ENCODE results near the gene POLR1A. TPM values are rescaled to one million over a fixed set of nuclear protein-coding genes. Genes with fewer than 3 reads are reported as not detected.

POLR1A gene
- total RNA-seq, 2 donors from 2014 or later = 37.9 to 45.5 TPM

DNA sequence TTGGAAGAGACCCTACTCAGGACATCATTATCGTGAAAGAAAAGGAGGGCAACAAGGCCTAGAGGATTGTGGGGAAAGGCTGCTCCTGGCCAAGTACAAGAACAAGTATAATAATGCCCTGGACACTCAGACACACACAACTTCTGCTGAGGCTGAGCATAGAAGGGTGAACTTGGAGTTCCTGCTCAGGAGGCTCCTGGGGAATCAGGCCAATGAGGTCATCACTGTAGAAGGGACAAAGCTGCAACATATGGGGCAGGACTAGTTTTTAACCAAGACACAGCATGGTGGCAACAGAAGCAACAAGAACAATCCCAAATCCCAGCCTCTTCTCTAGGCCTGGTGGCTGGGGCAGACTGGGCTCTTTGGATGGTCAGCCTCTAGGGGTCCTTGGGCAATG lies 102.6 kb downstream of the POLR1A start:
- Histone ChIP-seq H3K9ac (ENCODE audit: extremely low read depth, low read length, poor library complexity, severe bottlenecking) (no peak overlapping the region), H3K27ac (ENCODE audit: low read depth, low read length) (no peak overlapping the region), H3K27me3 (ENCODE audit: control insufficient read depth, insufficient read depth, low read length, poor library complexity, severe bottlenecking) (no peaks in the 10 kb centered on the region), H3K36me3 (ENCODE audit: control insufficient read depth, insufficient read depth, low read length) (no peaks in the 10 kb centered on the region), H3K4me1 (ENCODE audit: control insufficient read depth, insufficient read depth, low read length) (peaks cover 25% of the 10 kb centered on the region), H3K9me3 (ENCODE audit: control insufficient read depth, low read length) (peaks cover 28% of the 10 kb centered on the region), H3K4me3 (ENCODE audit: low read length) (no peak overlapping the region)
- TF ChIP-seq, protein P1, sequence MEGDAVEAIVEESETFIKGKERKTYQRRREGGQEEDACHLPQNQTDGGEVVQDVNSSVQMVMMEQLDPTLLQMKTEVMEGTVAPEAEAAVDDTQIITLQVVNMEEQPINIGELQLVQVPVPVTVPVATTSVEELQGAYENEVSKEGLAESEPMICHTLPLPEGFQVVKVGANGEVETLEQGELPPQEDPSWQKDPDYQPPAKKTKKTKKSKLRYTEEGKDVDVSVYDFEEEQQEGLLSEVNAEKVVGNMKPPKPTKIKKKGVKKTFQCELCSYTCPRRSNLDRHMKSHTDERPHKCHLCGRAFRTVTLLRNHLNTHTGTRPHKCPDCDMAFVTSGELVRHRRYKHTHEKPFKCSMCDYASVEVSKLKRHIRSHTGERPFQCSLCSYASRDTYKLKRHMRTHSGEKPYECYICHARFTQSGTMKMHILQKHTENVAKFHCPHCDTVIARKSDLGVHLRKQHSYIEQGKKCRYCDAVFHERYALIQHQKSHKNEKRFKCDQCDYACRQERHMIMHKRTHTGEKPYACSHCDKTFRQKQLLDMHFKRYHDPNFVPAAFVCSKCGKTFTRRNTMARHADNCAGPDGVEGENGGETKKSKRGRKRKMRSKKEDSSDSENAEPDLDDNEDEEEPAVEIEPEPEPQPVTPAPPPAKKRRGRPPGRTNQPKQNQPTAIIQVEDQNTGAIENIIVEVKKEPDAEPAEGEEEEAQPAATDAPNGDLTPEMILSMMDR (conservative IDR thresholded peaks at IDR 0.05) = no peak
- Mint-ChIP-seq H3K36me3 (ENCODE audit: low read depth) (no peaks in the 10 kb centered on the region), H3K9me3 (peaks cover 35% of the 10 kb centered on the region), H3K4me1 (peaks cover 28% of the 10 kb centered on the region), H3K27ac (no peak overlapping the region), H3K4me3 (no peak overlapping the region), H3K27me3 (ENCODE audit: insufficient read depth) (no peaks in the 10 kb centered on the region)
- 80 to 90% methylated on average over 1 of the region's 1 CpG for WGBS, 2 experiments (ENCODE audit: insufficient coverage in 1 of 2, insufficient read length in 1 of 2)
- DNase-seq = no peak

DNA sequence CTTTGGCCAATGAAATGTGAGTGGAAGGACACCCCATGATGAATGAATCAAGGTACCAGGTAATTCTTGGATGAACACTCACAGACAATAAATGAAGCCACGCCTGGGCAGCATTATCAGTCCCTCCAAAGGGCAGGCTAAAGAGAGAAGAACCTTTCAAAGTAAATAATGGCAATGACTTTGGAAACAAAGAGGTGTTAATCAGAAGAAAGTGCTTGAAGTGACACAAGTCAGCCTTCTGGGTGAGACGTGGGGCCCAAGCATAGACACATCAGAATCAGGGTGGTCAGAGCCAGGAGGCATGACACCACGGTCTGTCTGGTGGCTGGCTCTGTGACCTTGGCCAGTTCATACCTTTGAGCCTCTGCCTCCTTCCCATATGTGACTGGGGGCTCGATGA lies 103.3 kb downstream of the POLR1A start:
- no peak overlapping the region for H3K27ac Mint-ChIP-seq
- peaks cover 28% of the 10 kb centered on the region for H3K9me3 Mint-ChIP-seq

DNA sequence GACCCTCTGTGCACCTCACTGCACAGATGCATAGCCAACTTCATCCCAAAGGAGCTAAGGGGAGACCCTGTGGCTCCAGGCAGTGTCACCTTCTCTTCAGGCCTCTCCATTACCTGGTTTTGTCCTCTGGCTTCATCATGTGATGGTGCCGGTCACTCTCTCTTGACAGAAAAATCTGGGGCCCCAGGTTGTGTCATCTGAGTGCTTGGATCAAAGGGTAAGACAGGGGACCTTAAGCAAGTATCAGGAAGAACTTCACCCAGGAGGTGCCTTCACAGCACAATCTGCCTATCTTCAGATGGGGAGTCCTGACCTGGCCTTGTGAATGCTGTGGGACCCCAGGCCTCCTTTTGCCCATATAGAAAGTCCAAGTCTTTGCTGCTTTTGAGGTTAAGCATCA lies 104.4 kb downstream of the POLR1A start:
- no peak overlapping the region for H3K4me3 Mint-ChIP-seq
- Histone ChIP-seq H3K9me3 (ENCODE audit: control insufficient read depth, low read length) (peaks cover 18% of the 10 kb centered on the region), H3K27ac (ENCODE audit: low read depth, low read length) (no peak overlapping the region), H3K36me3 (ENCODE audit: control insufficient read depth, insufficient read depth, low read length) (no peaks in the 10 kb centered on the region), H3K4me3 (ENCODE audit: low read length) (no peak overlapping the region), H3K27me3 (ENCODE audit: control insufficient read depth, insufficient read depth, low read length, poor library complexity, severe bottlenecking) (no peaks in the 10 kb centered on the region), H3K9ac (ENCODE audit: extremely low read depth, low read length, poor library complexity, severe bottlenecking) (no peak overlapping the region), H3K4me1 (ENCODE audit: control insufficient read depth, insufficient read depth, low read length) (peaks cover 28% of the 10 kb centered on the region)
- H3K9me3 Mint-ChIP-seq = peaks cover 21% of the 10 kb centered on the region
- TF ChIP-seq, protein P1 (conservative IDR thresholded peaks at IDR 0.05) = no peak
- H3K27ac Mint-ChIP-seq = no peak overlapping the region
- peaks cover 44% of the 10 kb centered on the region for H3K4me1 Mint-ChIP-seq
- WGBS, 2 experiments (ENCODE audit: insufficient coverage in 1 of 2, insufficient read length in 1 of 2) = 93% methylated on average over 1 of the region's 1 CpG; no CpG with 5 or more reads in 1 of the 2 experiments
- no peaks in the 10 kb centered on the region for H3K27me3 Mint-ChIP-seq (ENCODE audit: insufficient read depth)
- DNase-seq = no peak
- H3K36me3 Mint-ChIP-seq (ENCODE audit: low read depth) = no peaks in the 10 kb centered on the region

More for the DNA sequence above, 103.3 kb downstream of the POLR1A start:
- Mint-ChIP-seq H3K36me3 (ENCODE audit: low read depth) (no peaks in the 10 kb centered on the region), H3K4me3 (no peak overlapping the region), H3K27me3 (ENCODE audit: insufficient read depth) (no peaks in the 10 kb centered on the region), H3K4me1 (peaks cover 34% of the 10 kb centered on the region)
- TF ChIP-seq, protein P1 (conservative IDR thresholded peaks at IDR 0.05) = no peak
- Histone ChIP-seq H3K27me3 (ENCODE audit: control insufficient read depth, insufficient read depth, low read length, poor library complexity, severe bottlenecking) (no peaks in the 10 kb centered on the region), H3K36me3 (ENCODE audit: control insufficient read depth, insufficient read depth, low read length) (no peaks in the 10 kb centered on the region), H3K9ac (ENCODE audit: extremely low read depth, low read length, poor library complexity, severe bottlenecking) (no peak overlapping the region), H3K9me3 (ENCODE audit: control insufficient read depth, low read length) (peaks cover 28% of the 10 kb centered on the region), H3K27ac (ENCODE audit: low read depth, low read length) (no peak overlapping the region), H3K4me3 (ENCODE audit: low read length) (no peak overlapping the region), H3K4me1 (ENCODE audit: control insufficient read depth, insufficient read depth, low read length) (peaks cover 25% of the 10 kb centered on the region)
- DNase-seq = no peak
- 74 to 77% methylated on average over 2 to 4 of the region's 4 CpGs for WGBS, 2 experiments (ENCODE audit: insufficient coverage in 1 of 2, insufficient read length in 1 of 2)

All from endodermal cell (in vitro differentiated cells).